GM19035 (cell line): Measurements from ENCODE around the gene TMEM245.

Experiments used
- ATAC-seq: cut with Tn5 transposase; IDR thresholded peaks from one replicate; pipeline ENCODE4 v1.9.1; 2021; ENCODE audit not compliant: unreplicated experiment

Gene TMEM245

GRCh38 chr9:109107402-109108240, 12.1 kb downstream of the TMEM245 start:
- ATAC-seq: no peak

- peak; percentile 80 for ATAC-seq
Measured at GRCh38 chr9:109101810-109102209, 17.9 kb downstream of the TMEM245 start.

- no peak for ATAC-seq
Measured at GRCh38 chr9:109101202-109101595, 18.5 kb downstream of the TMEM245 start.

- ATAC-seq: no peak
Measured at GRCh38 chr9:109100543-109101201, 19.1 kb downstream of the TMEM245 start.

GRCh38 chr9:109098960-109099308, 20.8 kb downstream of the TMEM245 start:
- no peak for ATAC-seq

- ATAC-seq: peak; percentile 38
Measured at GRCh38 chr9:109098171-109098959, 21.4 kb downstream of the TMEM245 start.

GRCh38 chr9:109097146-109097545, 22.6 kb downstream of the TMEM245 start:
- no peak for ATAC-seq

GRCh38 chr9:109095321-109095720, 24.4 kb downstream of the TMEM245 start:
- ATAC-seq: no peak

GRCh38 chr9:109094268-109094667, 25.5 kb downstream of the TMEM245 start:
- ATAC-seq: no peak

- no peak for ATAC-seq
Measured at GRCh38 chr9:109092587-109092986, 27.2 kb downstream of the TMEM245 start.

GRCh38 chr9:109092051-109092580, 27.6 kb downstream of the TMEM245 start:
- no peak for ATAC-seq

- ATAC-seq: no peak
Measured at GRCh38 chr9:109088221-109088620, 31.5 kb downstream of the TMEM245 start.

- no peak for ATAC-seq
Measured at GRCh38 chr9:109087795-109088194, 32.0 kb downstream of the TMEM245 start.

- peak; percentile 52 for ATAC-seq
Measured at GRCh38 chr9:109086221-109086620, 33.5 kb downstream of the TMEM245 start.

GRCh38 chr9:109085510-109085909, 34.2 kb downstream of the TMEM245 start:
- no peak for ATAC-seq

- ATAC-seq: no peak
Measured at GRCh38 chr9:109083813-109084405, 35.8 kb downstream of the TMEM245 start.

GRCh38 chr9:109083141-109083540, 36.6 kb downstream of the TMEM245 start:
- ATAC-seq: no peak

- no peak for ATAC-seq
Measured at GRCh38 chr9:109082091-109082620, 37.6 kb downstream of the TMEM245 start.

GRCh38 chr9:109074236-109074889, 45.4 kb downstream of the TMEM245 start:
- ATAC-seq: no peak

GRCh38 chr9:109072821-109073435, 46.8 kb downstream of the TMEM245 start:
- no peak for ATAC-seq
